Measurements from ENCODE around the gene FOXN3. TPM values are rescaled to one million over a fixed set of nuclear protein-coding genes. Genes with fewer than 3 reads are reported as not detected.

Gene FOXN3
- total RNA-seq, 2 donors from 2014 or later = 53.9 to 141 TPM

DNA sequence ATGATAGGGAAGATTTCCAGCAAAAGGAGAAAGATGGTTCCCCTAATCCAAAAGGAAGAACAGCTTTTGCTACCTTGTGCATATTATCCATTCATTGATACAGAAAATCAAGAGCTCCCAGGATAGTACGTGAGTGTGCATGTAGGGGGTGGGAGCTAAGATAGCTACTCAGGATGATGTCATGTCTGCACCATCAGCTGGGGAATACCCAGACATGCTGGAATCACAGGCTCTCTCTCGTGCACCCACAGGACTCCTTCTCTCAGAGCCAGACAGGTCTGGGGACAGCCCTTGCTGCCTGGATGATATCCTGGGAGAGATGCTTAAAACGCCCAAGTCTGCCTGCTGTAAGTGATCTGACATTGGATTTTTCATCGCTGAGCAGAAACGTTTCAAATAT, 38.9 kb downstream of the FOXN3 start:
- Histone ChIP-seq H3K27me3 (replicated peaks; ENCODE audit: insufficient read depth) (no peaks in the 10 kb centered on the region), H3K4me3 (no peak overlapping the region), H3K27ac (no peak overlapping the region), H3K4me1 (replicated peaks) (no peaks in the 10 kb centered on the region), H3K9me3 (no peaks in the 10 kb centered on the region), H3K36me3 (no peaks in the 10 kb centered on the region)
- TF ChIP-seq, protein P1, sequence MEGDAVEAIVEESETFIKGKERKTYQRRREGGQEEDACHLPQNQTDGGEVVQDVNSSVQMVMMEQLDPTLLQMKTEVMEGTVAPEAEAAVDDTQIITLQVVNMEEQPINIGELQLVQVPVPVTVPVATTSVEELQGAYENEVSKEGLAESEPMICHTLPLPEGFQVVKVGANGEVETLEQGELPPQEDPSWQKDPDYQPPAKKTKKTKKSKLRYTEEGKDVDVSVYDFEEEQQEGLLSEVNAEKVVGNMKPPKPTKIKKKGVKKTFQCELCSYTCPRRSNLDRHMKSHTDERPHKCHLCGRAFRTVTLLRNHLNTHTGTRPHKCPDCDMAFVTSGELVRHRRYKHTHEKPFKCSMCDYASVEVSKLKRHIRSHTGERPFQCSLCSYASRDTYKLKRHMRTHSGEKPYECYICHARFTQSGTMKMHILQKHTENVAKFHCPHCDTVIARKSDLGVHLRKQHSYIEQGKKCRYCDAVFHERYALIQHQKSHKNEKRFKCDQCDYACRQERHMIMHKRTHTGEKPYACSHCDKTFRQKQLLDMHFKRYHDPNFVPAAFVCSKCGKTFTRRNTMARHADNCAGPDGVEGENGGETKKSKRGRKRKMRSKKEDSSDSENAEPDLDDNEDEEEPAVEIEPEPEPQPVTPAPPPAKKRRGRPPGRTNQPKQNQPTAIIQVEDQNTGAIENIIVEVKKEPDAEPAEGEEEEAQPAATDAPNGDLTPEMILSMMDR (IDR thresholded peaks at IDR 0.05) = no peak
- TF ChIP-seq POLR2AphosphoS5 (IDR thresholded peaks at IDR 0.05) (no peak), POLR2A (IDR thresholded peaks at IDR 0.05) (no peak)
- DNase-seq (ENCODE audit: low spot score) = no peak
- intact Hi-C loops (cut with DNase I) = no loop called here
- 60% methylated on average over 5 of the region's 5 CpGs for WGBS

DNA sequence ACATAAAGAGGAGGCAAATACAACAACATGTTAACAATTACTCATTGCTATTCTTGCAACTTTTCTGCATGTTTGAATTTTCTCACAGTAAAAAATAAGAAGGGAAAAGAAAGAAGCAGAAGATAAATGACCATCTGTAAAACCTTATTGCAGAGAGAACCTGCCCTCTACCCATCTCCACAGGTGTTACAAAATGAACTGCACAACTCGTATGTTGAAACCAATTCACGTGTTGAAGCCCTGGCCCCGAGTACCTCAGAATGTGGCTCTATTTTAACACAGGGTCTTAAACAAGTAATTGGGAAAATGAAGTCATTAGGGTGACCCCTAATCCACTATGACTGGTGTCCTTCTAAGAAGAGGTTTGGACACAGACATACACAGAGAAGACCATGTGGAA, 39.5 kb downstream of the FOXN3 start:
- H3K4me3 ChIP-seq = no peak overlapping the region
- WGBS = 92% methylated on average over 3 of the region's 3 CpGs
- no peaks in the 10 kb centered on the region for H3K36me3 ChIP-seq
- DNase-seq (ENCODE audit: low spot score) = no peak
- TF ChIP-seq, protein P1 (IDR thresholded peaks at IDR 0.05) = no peak
- TF ChIP-seq POLR2AphosphoS5 (IDR thresholded peaks at IDR 0.05) (no peak), POLR2A (IDR thresholded peaks at IDR 0.05) (no peak)
- no peaks in the 10 kb centered on the region for H3K9me3 ChIP-seq
- intact Hi-C loops (cut with DNase I) = no loop called here
- no peaks in the 10 kb centered on the region for H3K4me1 ChIP-seq (replicated peaks)
- no peaks in the 10 kb centered on the region for H3K27me3 ChIP-seq (replicated peaks; ENCODE audit: insufficient read depth)
- no peak overlapping the region for H3K27ac ChIP-seq

DNA sequence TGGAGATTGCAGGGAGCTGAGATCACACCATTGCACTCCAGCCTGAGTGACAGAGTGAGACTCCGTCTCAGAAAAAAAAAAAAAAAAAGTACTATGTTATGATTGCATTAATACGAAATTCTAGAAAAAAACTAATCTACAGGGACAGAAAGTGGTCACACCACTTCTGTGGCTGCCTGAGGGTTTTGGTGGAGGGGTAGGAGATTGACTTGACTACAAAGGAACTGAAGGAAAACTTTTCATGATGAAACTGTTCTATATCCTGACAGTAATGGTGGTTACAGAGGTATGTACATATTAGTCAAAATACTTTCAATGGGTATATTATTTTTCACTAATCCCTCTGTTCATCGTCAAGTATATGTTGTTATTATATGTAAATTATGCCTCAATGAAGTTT, 42.1 kb downstream of the FOXN3 start:
- no peaks in the 10 kb centered on the region for H3K9me3 ChIP-seq
- no peak for DNase-seq (ENCODE audit: low spot score)
- intact Hi-C loops (cut with DNase I) = no loop called here
- no peak overlapping the region for H3K4me3 ChIP-seq
- 94% methylated on average over 3 of the region's 3 CpGs for WGBS
- no peaks in the 10 kb centered on the region for H3K27me3 ChIP-seq (replicated peaks; ENCODE audit: insufficient read depth)
- H3K4me1 ChIP-seq (replicated peaks) = no peaks in the 10 kb centered on the region
- TF ChIP-seq, protein P1 (IDR thresholded peaks at IDR 0.05) = no peak
- TF ChIP-seq POLR2AphosphoS5 (IDR thresholded peaks at IDR 0.05) = no peak
- no peak for TF ChIP-seq POLR2A (IDR thresholded peaks at IDR 0.05)
- no peak overlapping the region for H3K27ac ChIP-seq
- H3K36me3 ChIP-seq = no peaks in the 10 kb centered on the region

DNA sequence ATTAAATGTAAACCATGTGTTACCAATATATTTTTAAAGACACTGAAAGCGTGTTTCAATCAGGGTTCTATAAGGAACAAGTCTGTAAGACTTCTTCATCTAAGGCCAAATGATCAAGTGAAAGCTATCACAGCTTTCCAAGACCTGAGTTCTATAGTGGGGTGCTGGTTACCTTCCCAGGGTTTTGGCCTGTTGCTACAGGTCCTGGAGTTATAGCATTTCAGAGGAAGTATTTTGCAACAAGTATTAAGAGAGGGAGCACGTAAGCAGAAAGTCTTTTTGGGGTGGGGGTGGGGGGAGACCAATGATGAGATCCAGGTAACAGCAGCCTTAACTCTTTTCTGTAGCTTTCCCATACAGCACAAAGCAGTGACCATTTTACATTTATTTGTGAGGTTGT, 43.8 kb downstream of the FOXN3 start:
- Histone ChIP-seq H3K27ac (no peak overlapping the region), H3K4me1 (replicated peaks) (no peaks in the 10 kb centered on the region)
- 58% methylated on average over 2 of the region's 2 CpGs for WGBS

DNA sequence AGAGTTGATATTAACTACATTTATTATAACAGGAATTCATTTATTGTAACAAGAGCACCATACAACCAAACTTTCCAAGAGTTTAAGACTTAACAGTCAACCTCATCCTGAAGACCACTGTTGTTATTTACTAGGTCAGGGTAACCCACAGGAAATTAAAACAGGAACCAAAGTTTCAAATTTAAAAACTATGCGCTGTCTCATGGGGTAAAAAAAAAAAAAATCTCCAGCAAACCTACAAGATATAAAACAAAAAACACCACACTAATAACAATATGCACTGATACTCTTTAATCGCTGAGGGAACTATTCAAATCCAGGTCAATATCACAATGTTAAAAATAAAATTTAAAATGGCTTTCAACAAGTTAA, 44.5 kb downstream of the FOXN3 start:
- intact Hi-C loops (cut with DNase I) = no loop called here
- TF ChIP-seq, protein P1 (IDR thresholded peaks at IDR 0.05) = no peak
- TF ChIP-seq POLR2AphosphoS5 (IDR thresholded peaks at IDR 0.05) = no peak
- TF ChIP-seq POLR2A (IDR thresholded peaks at IDR 0.05) = no peak
- H3K27ac ChIP-seq = no peak overlapping the region
- H3K27me3 ChIP-seq (replicated peaks; ENCODE audit: insufficient read depth) = no peaks in the 10 kb centered on the region
- DNase-seq (ENCODE audit: low spot score) = no peak
- H3K4me3 ChIP-seq = no peak overlapping the region
- no peaks in the 10 kb centered on the region for H3K4me1 ChIP-seq (replicated peaks)
- 94% methylated on average over 2 of the region's 2 CpGs for WGBS
- H3K9me3 ChIP-seq = no peaks in the 10 kb centered on the region
- no peaks in the 10 kb centered on the region for H3K36me3 ChIP-seq

More for the DNA sequence above, 43.8 kb downstream of the FOXN3 start:
- Histone ChIP-seq H3K27me3 (replicated peaks; ENCODE audit: insufficient read depth) (no peaks in the 10 kb centered on the region), H3K36me3 (no peaks in the 10 kb centered on the region), H3K4me3 (no peak overlapping the region), H3K9me3 (no peaks in the 10 kb centered on the region)
- DNase-seq (ENCODE audit: low spot score) = no peak
- intact Hi-C loops (cut with DNase I) = no loop called here
- TF ChIP-seq, protein P1 (IDR thresholded peaks at IDR 0.05) = no peak
- TF ChIP-seq POLR2AphosphoS5 (IDR thresholded peaks at IDR 0.05) (no peak), POLR2A (IDR thresholded peaks at IDR 0.05) (no peak)
